GM06990 (cell line): ENCODE results near the gene ADAP1.

ENCODE experiments used
- DNase-seq: peaks from one replicate; pipeline ENCODE4 v3.0.0-alpha.2; 2011; ENCODE audit not compliant: insufficient read length; ENCODE audit errors: extremely low read depth
- H3K27me3 ChIP-seq: replicated peaks from 2 replicates; pipeline ENCODE4 v1.6.0; 2011; ENCODE audit warnings: low read length; ENCODE audit not compliant: control insufficient read depth, insufficient read depth
- H3K36me3 ChIP-seq: 2 replicates; pipeline ENCODE4 v1.5.1; 2011; ENCODE audit warnings: low read length; ENCODE audit not compliant: control insufficient read depth, insufficient read depth
- H3K4me3 ChIP-seq: replicated peaks from 2 replicates; pipeline ENCODE4 v1.5.1; 2011; ENCODE audit warnings: low read depth, mild to moderate bottlenecking, control low read depth, low read length
- TF ChIP-seq, protein P1 (sequence below): IDR thresholded peaks from 2 replicates; pipeline ENCODE4 v1.5.1; 2011; ENCODE audit warnings: low read length, control low read depth, mild to moderate bottlenecking, inconsistent platforms; ENCODE audit not compliant: insufficient read depth, poor library complexity, severe bottlenecking

ADAP1 gene

DNA sequence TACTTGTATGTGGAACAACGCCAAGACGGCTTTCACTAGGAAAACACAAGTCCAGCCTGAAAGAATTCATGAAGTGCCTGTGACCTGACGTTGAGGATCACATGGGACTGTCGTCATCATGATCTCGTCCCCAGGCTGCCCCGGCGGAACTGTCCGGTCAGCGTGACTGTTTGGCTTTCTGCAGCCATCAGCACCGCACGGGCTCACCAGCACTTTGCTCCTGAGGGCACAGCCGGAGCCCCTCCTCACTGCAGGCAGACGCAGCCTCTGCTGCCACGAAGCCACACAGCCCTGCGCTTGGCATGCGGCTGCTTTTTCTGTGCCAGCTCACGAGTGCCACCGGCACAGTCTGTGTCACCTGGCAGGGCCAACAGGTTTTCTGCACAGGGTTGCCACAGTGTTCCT is 87.5 kb downstream of the ADAP1 start:
- no peaks in the 10 kb centered on the region for H3K27me3 ChIP-seq
- H3K4me3 ChIP-seq = no peak overlapping the region
- TF ChIP-seq, protein P1, sequence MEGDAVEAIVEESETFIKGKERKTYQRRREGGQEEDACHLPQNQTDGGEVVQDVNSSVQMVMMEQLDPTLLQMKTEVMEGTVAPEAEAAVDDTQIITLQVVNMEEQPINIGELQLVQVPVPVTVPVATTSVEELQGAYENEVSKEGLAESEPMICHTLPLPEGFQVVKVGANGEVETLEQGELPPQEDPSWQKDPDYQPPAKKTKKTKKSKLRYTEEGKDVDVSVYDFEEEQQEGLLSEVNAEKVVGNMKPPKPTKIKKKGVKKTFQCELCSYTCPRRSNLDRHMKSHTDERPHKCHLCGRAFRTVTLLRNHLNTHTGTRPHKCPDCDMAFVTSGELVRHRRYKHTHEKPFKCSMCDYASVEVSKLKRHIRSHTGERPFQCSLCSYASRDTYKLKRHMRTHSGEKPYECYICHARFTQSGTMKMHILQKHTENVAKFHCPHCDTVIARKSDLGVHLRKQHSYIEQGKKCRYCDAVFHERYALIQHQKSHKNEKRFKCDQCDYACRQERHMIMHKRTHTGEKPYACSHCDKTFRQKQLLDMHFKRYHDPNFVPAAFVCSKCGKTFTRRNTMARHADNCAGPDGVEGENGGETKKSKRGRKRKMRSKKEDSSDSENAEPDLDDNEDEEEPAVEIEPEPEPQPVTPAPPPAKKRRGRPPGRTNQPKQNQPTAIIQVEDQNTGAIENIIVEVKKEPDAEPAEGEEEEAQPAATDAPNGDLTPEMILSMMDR = no peak
- peaks cover 25% of the 10 kb centered on the region for H3K36me3 ChIP-seq
- no peak for DNase-seq

DNA sequence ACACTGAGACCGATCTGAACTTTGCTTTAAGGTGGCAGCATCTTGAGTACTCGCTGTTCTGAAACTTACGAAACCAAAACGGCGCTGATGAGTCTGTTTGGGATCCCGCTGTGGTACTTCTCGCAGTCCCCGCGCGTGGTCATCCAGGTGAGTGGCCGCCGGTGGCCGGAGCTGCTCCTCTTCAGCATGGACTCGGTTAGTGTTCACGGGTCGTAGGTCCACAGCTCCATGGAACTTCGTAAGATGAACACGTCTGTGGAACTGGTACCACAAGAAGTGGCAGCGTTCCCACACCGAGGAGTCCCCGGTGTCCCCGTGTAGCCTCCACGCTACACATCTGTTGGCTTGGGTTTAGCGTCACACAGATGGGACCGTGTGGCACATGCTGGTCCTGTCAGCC is 88.6 kb downstream of the ADAP1 start:
- H3K27me3 ChIP-seq = no peaks in the 10 kb centered on the region
- H3K4me3 ChIP-seq = no peak overlapping the region
- peaks cover 28% of the 10 kb centered on the region for H3K36me3 ChIP-seq
- TF ChIP-seq, protein P1 = no peak
- DNase-seq = no peak

DNA sequence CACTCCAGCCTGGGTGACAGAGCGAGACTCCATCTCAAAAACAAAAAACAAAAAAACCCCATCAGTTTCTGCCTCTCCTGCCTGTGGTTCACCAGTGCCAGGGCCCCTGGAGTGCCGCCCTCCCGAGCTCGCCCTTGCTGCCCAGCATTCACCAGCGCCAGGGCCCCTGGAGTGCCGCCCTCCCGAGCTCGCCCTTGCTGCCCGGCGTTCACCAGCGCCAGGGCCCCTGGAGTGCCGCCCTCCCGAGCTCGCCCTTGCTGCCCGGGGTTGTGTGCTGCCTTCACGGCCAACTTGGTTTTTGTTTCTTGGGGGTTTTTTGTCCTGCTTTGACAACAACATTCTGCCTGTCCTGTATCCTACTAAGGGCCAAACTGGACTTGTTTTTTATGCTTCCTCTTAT is 91.4 kb downstream of the ADAP1 start:
- Histone ChIP-seq H3K27me3 (no peaks in the 10 kb centered on the region), H3K4me3 (no peak overlapping the region), H3K36me3 (peaks cover 32% of the 10 kb centered on the region)
- TF ChIP-seq, protein P1 = no peak
- DNase-seq = no peak

DNA sequence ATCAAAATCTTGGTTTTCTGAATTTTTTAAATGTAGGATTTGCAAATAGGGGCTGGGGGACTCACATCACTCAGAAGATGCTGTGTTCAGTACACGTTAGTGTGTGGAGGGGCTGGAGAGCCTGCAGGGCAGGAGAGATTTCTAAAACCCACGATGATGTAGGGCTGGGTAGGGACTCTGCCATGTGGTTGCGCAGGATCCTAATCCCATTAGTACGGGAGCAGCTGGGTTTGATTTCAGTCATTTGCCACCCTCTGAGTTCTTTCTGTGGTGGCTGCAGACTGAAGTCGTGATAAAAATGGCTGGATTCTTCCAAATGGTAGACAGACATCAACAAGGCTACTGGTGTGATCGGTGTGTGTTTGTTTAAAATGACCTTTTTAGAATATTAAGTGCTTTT is 92.3 kb downstream of the ADAP1 start:
- DNase-seq = no peak
- TF ChIP-seq, protein P1 = no peak
- H3K27me3 ChIP-seq = no peaks in the 10 kb centered on the region
- peaks cover 26% of the 10 kb centered on the region for H3K36me3 ChIP-seq
- no peak overlapping the region for H3K4me3 ChIP-seq

DNA sequence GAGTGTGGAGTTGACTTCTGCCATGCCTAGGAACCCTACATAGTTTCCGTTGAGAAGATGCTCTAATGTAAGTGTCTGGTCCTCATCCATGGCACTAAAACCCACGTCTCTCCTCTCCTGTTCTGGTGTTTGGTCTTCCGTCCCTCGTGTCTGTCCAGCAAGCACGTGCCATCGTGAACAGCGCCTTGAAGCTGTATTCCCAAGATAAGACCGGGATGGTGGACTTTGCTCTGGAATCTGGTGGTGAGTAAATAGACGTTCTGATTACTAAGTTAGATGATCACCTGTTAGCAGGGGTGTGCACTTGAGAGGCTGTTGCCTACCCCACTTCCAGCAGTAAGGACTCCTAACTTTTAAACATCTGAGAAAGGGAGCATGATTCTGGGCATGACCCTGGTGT is 93.3 kb downstream of the ADAP1 start:
- H3K4me3 ChIP-seq = no peak overlapping the region
- H3K36me3 ChIP-seq = peaks cover 28% of the 10 kb centered on the region
- H3K27me3 ChIP-seq = no peaks in the 10 kb centered on the region
- DNase-seq = no peak
- TF ChIP-seq, protein P1 = no peak

DNA sequence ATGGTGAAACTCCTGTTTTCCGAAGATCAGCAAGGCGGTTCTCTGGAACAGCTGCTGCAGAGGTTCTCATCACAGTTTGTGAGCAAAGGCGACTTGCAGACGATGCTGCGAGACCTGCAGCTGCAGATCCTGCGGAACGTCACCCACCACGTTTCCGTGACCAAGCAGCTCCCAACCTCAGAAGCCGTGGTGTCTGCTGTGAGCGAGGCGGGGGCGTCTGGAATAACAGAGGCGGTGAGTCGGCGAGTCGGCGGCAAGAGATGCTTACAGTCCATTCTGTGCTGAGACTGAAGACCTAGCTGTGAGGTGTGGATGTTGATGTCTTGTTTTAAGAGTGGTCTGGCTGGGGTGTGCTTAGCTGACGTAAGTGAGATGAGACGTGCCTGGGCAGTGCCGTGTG is 94.3 kb downstream of the ADAP1 start:
- TF ChIP-seq, protein P1 = no peak
- peaks cover 29% of the 10 kb centered on the region for H3K36me3 ChIP-seq
- DNase-seq = no peak
- H3K27me3 ChIP-seq = no peaks in the 10 kb centered on the region
- H3K4me3 ChIP-seq = no peak overlapping the region
